ENCODE measurements around the gene ZNHIT2.

GRCh38 chr11:65136515-65137096 is 19.1 kb upstream of the ZNHIT2 start:
- TF ChIP-seq CTCF (conservative IDR thresholded peaks at IDR 0.05; ENCODE audit: low read depth in 2 of 2) = no peak
- no peak for TF ChIP-seq POLR2AphosphoS5 (IDR thresholded peaks at IDR 0.05; ENCODE audit: low read depth)
- TF ChIP-seq REST (IDR thresholded peaks at IDR 0.05; ENCODE audit: unreplicated experiment) = no peak
- TF ChIP-seq NANOG (IDR thresholded peaks at IDR 0.05; ENCODE audit: borderline replicate concordance) = no peak
- TF ChIP-seq JUNB (IDR thresholded peaks at IDR 0.05; ENCODE audit: unreplicated experiment) = no peak
- TF ChIP-seq EZH2 (IDR thresholded peaks at IDR 0.05; ENCODE audit: low read depth, unreplicated experiment) = no peak
- TF ChIP-seq EZH2phosphoT487 (IDR thresholded peaks at IDR 0.05; ENCODE audit: unreplicated experiment) = no peak

Data from GM23338 (cell line).